ENCODE data around the gene ACLY. TPM values are rescaled to one million over a fixed set of nuclear protein-coding genes. Genes with fewer than 3 reads are reported as not detected.

ACLY gene
- total and polyA plus RNA-seq, 2 of the 13 experiments (the other 11 are each of a cell fraction or from before 2014, with no cell fraction given): 111 to 218 TPM

DNA sequence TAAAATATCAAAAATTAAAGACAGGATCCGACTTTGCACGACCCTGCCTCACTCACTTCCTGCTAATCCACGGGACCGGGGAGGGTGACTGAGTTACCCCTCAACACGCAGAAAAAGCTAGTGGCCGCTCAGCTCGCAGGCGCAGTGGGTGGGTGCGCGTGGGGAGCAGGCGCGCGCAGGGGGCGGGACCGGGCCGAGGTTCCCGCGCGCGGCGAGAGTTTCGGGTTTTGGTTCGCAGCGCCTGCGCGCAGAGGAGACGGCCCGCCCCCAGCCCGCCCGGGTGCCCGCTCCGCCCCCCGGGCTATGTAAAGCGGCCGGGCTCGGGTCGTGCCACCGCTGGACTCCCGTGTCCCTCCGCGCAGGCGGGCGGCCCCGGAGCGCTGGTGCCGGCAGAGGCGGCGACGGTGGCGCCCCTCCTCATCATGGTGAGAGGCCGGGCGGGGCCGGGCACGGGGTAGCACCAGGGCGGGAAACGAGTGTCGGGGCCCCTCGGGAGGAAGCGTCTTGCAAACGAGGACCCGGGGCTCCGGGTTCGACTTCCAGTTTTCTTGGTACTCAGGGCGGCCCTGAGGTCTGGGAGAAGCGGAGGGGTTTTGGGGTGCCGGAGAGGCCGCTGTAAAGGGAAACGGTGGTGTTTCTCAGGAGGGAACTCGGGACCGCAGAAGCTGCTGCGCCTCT, 47.9 kb upstream of the ACLY start, which contains the start of gene CNP (continued):
- TF ChIP-seq ATM (IDR thresholded peaks at IDR 0.05; ENCODE audit: borderline replicate concordance) (no peak), NFKBIZ (CRISPR knock-in tag; IDR thresholded peaks at IDR 0.05) (peak; percentile 46), TEAD2 (CRISPR knock-in tag; IDR thresholded peaks at IDR 0.05) (peak; percentile 84; the same call in 1 of the 2 replicates), PAX8 (CRISPR knock-in tag; IDR thresholded peaks at IDR 0.05; ENCODE audit: borderline replicate concordance) (no peak; the same call in 1 of the 2 replicates), ZNF232 (CRISPR knock-in tag; IDR thresholded peaks at IDR 0.05; ENCODE audit: borderline replicate concordance) (no peak; the same call in none of the 2 replicates), HNRNPUL1 (IDR thresholded peaks at IDR 0.05; ENCODE audit: low read depth, low read length) (no peak), SKI (IDR thresholded peaks at IDR 0.05; ENCODE audit: partially characterized antibody) (peak; percentile 42), BRD4 (CRISPR knock-in tag; IDR thresholded peaks at IDR 0.05) (peak; percentile 69; the same call in 1 of the 2 replicates), KLF13 (CRISPR knock-in tag; IDR thresholded peaks at IDR 0.05) (no peak), BORCS8-MEF2B (CRISPR knock-in tag; IDR thresholded peaks at IDR 0.05) (peak; percentile 69), RFX1 (IDR thresholded peaks at IDR 0.05) (no peak), SETDB1 (CRISPR knock-in tag; IDR thresholded peaks at IDR 0.05; ENCODE audit: borderline replicate concordance) (no peak), EEA1 (CRISPR knock-in tag; IDR thresholded peaks at IDR 0.05; ENCODE audit: borderline replicate concordance) (no peak), ZNF343 (CRISPR knock-in tag; IDR thresholded peaks at IDR 0.05) (peak; percentile 40; the same call in 1 of the 2 replicates), CHD2 (IDR thresholded peaks at IDR 0.05; ENCODE audit: low read depth, low read length) (peak; percentile 98), KDM5A (IDR thresholded peaks at IDR 0.05; ENCODE audit: borderline replicate concordance, low read length) (peak; percentile 68; the same call in 1 of the 2 replicates), CCDC6 (CRISPR knock-in tag; IDR thresholded peaks at IDR 0.05) (peak; percentile 87), ZNF720 (CRISPR knock-in tag; IDR thresholded peaks at IDR 0.05) (no peak), ZNF501 (CRISPR knock-in tag; IDR thresholded peaks at IDR 0.05) (peak; percentile 86; the same call in 1 of the 2 replicates), DR1 (CRISPR knock-in tag; IDR thresholded peaks at IDR 0.05) (peak; percentile 90), ZNF354B (CRISPR knock-in tag; IDR thresholded peaks at IDR 0.05) (no peak; the same call in 1 of the 2 replicates), PHF20 (CRISPR knock-in tag; IDR thresholded peaks at IDR 0.05) (peak; percentile 68; the same call in 1 of the 2 replicates), ZNF557 (CRISPR knock-in tag; IDR thresholded peaks at IDR 0.05) (peak; percentile 61; the same call in 1 of the 2 replicates)
- TF ChIP-seq, protein P1, sequence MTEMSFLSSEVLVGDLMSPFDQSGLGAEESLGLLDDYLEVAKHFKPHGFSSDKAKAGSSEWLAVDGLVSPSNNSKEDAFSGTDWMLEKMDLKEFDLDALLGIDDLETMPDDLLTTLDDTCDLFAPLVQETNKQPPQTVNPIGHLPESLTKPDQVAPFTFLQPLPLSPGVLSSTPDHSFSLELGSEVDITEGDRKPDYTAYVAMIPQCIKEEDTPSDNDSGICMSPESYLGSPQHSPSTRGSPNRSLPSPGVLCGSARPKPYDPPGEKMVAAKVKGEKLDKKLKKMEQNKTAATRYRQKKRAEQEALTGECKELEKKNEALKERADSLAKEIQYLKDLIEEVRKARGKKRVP (CRISPR knock-in tag; IDR thresholded peaks at IDR 0.05): peak in 1 of 2 experiments; percentile 79; a peak in 2 of 4 replicates
- TF ChIP-seq, protein P2, sequence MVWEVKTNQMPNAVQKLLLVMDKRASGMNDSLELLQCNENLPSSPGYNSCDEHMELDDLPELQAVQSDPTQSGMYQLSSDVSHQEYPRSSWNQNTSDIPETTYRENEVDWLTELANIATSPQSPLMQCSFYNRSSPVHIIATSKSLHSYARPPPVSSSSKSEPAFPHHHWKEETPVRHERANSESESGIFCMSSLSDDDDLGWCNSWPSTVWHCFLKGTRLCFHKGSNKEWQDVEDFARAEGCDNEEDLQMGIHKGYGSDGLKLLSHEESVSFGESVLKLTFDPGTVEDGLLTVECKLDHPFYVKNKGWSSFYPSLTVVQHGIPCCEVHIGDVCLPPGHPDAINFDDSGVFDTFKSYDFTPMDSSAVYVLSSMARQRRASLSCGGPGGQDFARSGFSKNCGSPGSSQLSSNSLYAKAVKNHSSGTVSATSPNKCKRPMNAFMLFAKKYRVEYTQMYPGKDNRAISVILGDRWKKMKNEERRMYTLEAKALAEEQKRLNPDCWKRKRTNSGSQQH (CRISPR knock-in tag; IDR thresholded peaks at IDR 0.05; ENCODE audit: low read depth): peak; percentile 69; the same call in 1 of the 2 replicates
- TF ChIP-seq, protein P3, sequence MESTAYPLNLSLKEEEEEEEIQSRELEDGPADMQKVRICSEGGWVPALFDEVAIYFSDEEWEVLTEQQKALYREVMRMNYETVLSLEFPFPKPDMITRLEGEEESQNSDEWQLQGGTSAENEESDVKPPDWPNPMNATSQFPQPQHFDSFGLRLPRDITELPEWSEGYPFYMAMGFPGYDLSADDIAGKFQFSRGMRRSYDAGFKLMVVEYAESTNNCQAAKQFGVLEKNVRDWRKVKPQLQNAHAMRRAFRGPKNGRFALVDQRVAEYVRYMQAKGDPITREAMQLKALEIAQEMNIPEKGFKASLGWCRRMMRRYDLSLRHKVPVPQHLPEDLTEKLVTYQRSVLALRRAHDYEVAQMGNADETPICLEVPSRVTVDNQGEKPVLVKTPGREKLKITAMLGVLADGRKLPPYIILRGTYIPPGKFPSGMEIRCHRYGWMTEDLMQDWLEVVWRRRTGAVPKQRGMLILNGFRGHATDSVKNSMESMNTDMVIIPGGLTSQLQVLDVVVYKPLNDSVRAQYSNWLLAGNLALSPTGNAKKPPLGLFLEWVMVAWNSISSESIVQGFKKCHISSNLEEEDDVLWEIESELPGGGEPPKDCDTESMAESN (CRISPR knock-in tag; conservative IDR thresholded peaks at IDR 0.05): peak; percentile 86
- TF ChIP-seq, protein P4, sequence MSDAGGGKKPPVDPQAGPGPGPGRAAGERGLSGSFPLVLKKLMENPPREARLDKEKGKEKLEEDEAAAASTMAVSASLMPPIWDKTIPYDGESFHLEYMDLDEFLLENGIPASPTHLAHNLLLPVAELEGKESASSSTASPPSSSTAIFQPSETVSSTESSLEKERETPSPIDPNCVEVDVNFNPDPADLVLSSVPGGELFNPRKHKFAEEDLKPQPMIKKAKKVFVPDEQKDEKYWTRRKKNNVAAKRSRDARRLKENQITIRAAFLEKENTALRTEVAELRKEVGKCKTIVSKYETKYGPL (CRISPR knock-in tag; IDR thresholded peaks at IDR 0.05): no peak

Data from HepG2 (cell line).